GM12864 (cell line): ENCODE results near the gene TLL1.

Source experiments
- DNase-seq: peaks from one replicate; pipeline ENCODE4 v3.0.0-alpha.2; 2011; ENCODE audit warnings: low read depth
- H3K4me3 ChIP-seq: 2 replicates; pipeline ENCODE4 v1.5.1; 2011; ENCODE audit warnings: mild to moderate bottlenecking, low read depth, low read length, control low read depth
- TF ChIP-seq, protein P1 (sequence below): IDR thresholded peaks from 2 replicates; pipeline ENCODE4 v1.5.1; 2011; ENCODE audit warnings: low read depth, mild to moderate bottlenecking, moderate library complexity, low read length, control low read depth, inconsistent platforms; ENCODE audit errors: missing control alignments

The TLL1 gene

GRCh38 chr4:166034965-166035364, 161.9 kb downstream of the TLL1 start:
- H3K4me3 ChIP-seq, result no peak overlapping the region
- TF ChIP-seq, protein P1, sequence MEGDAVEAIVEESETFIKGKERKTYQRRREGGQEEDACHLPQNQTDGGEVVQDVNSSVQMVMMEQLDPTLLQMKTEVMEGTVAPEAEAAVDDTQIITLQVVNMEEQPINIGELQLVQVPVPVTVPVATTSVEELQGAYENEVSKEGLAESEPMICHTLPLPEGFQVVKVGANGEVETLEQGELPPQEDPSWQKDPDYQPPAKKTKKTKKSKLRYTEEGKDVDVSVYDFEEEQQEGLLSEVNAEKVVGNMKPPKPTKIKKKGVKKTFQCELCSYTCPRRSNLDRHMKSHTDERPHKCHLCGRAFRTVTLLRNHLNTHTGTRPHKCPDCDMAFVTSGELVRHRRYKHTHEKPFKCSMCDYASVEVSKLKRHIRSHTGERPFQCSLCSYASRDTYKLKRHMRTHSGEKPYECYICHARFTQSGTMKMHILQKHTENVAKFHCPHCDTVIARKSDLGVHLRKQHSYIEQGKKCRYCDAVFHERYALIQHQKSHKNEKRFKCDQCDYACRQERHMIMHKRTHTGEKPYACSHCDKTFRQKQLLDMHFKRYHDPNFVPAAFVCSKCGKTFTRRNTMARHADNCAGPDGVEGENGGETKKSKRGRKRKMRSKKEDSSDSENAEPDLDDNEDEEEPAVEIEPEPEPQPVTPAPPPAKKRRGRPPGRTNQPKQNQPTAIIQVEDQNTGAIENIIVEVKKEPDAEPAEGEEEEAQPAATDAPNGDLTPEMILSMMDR, result no peak
- DNase-seq, result no peak

DNA sequence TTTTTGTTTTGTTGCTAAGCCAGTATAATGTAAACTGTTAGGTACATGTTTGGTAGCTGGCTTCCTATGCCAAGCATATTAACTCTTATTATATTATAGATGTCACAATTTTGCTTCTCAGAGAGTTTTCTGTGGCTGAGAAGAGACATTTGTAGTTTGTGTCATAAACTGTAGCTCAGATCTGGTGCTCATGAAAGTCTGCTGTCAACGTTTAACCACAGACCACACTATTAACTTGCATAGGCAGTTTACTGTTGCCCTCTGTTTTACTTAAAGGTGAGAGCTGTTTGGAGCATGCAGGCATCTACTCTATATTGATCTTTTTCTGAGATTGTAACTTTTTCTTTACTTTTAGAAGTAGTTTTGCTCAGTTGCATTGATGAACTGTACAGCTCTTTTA, 166.8 kb downstream of the TLL1 start:
- TF ChIP-seq, protein P1, result no peak
- DNase-seq, result no peak
- no peak overlapping the region for H3K4me3 ChIP-seq

DNA sequence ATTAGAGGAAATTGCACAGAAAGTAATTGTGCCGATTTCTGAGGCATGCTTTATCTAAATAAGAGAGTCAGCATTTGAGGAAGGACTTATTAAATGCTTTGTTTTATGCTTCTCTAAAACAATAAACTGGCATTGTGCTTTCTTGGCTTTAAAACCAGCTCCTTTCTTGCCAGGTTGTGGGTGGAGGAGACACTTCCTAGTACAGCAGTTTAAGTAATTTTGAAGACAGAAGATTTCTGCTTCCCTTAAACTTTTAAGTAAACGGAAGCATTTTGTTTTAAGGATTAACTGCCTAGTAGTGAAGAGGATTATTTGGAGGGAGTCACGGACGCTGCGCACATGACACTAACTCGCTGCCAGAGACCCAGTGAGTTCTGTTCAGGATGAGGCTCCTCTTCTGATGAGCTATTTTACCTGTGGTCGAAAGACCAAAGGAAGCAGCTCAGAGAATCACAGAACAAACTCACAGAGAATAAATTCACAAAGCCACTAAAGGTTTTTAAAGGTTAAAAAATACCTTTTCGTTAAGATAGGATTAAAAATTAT, 169.5 kb downstream of the TLL1 start:
- no peak for DNase-seq
- no peak overlapping the region for H3K4me3 ChIP-seq
- TF ChIP-seq, protein P1, result no peak

GRCh38 chr4:166043801-166044200, 170.8 kb downstream of the TLL1 start:
- no peak for DNase-seq
- TF ChIP-seq, protein P1, result no peak
- no peak overlapping the region for H3K4me3 ChIP-seq

GRCh38 chr4:166044871-166045270, 171.8 kb downstream of the TLL1 start:
- TF ChIP-seq, protein P1, result no peak
- H3K4me3 ChIP-seq, result no peak overlapping the region
- no peak for DNase-seq

- peak overlapping the region; percentile 10; the same call in 1 of the 2 replicates for H3K4me3 ChIP-seq
- TF ChIP-seq, protein P1, result no peak
- DNase-seq, result peak; percentile 68
Observed at GRCh38 chr4:166045457-166045856, 172.4 kb downstream of the TLL1 start.

DNA sequence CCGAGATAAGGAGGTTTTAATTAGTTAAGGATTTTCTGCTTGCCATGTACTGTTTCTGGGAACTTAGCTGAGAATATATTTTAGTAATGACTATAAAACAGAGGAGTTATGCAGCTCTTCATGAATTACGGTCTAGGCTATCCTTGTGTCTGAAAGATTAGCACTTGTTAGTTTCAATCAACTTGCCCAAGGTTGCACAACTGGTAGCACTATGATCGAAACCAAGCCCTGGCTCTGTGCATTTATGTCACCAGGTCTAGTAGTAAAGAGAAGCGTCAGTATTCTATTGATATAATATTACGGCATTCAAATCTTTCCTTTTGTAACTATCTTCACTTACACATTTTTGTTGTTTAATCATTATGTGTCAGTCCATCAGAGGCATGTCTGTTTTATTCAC, 176.0 kb downstream of the TLL1 start:
- no peak for DNase-seq
- no peak overlapping the region for H3K4me3 ChIP-seq
- TF ChIP-seq, protein P1, result no peak
